GM13976 (cell line): ENCODE measurements around the gene NCOA4.

ENCODE experiments used
- DNase-seq: peaks from one replicate; pipeline ENCODE4 v3.0.0; 2012; ENCODE audit warnings: low spot score
- in situ Hi-C: fragments of 300-500 bp; cut with MboI; formaldehyde crosslinking; loops from one replicate; pipeline ENCODE4 v1.12.0; 2022; ENCODE audit warnings: low sequenced_read_pairs, mixed read lengths, inconsistent platforms; ENCODE audit not compliant: unreplicated experiment
- TF ChIP-seq, protein P1 (sequence below): IDR thresholded peaks from 2 replicates; pipeline ENCODE4 v1.5.1; 2012; ENCODE audit warnings: borderline replicate concordance, mild to moderate bottlenecking; ENCODE audit not compliant: insufficient read depth; ENCODE audit errors: extremely low read depth, missing control alignments, control extremely low read depth

The NCOA4 gene

GRCh38 chr10:46014683-46015405 lies 15.6 kb downstream of the NCOA4 start:
- no peak for DNase-seq
- TF ChIP-seq, protein P1, sequence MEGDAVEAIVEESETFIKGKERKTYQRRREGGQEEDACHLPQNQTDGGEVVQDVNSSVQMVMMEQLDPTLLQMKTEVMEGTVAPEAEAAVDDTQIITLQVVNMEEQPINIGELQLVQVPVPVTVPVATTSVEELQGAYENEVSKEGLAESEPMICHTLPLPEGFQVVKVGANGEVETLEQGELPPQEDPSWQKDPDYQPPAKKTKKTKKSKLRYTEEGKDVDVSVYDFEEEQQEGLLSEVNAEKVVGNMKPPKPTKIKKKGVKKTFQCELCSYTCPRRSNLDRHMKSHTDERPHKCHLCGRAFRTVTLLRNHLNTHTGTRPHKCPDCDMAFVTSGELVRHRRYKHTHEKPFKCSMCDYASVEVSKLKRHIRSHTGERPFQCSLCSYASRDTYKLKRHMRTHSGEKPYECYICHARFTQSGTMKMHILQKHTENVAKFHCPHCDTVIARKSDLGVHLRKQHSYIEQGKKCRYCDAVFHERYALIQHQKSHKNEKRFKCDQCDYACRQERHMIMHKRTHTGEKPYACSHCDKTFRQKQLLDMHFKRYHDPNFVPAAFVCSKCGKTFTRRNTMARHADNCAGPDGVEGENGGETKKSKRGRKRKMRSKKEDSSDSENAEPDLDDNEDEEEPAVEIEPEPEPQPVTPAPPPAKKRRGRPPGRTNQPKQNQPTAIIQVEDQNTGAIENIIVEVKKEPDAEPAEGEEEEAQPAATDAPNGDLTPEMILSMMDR: no peak
- in situ Hi-C loops: no loop called here

DNA sequence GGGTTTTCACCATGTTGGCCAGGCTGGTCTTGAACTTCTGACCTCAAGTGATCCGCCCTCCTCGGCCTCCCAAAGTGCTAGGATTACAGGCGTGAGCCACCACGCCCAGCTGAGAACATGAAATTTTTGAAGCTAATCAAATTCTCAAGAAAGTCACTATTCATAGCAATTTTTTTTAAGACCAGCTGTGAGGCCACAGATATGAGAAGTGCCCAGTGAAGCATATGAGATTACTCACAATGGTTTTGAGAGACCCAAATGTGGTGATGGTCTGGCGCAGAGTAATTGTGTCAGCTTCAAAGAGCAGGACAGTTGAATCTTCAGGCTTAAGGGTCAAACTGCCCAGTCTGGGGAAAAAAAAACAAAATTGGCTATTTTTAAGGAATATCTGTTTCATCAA lies 16.2 kb downstream of the NCOA4 start:
- in situ Hi-C loops: no loop called here
- TF ChIP-seq, protein P1: no peak
- DNase-seq: no peak

GRCh38 chr10:46012746-46013145 lies 17.7 kb downstream of the NCOA4 start:
- in situ Hi-C loops: no loop called here
- TF ChIP-seq, protein P1: no peak
- no peak for DNase-seq

DNA sequence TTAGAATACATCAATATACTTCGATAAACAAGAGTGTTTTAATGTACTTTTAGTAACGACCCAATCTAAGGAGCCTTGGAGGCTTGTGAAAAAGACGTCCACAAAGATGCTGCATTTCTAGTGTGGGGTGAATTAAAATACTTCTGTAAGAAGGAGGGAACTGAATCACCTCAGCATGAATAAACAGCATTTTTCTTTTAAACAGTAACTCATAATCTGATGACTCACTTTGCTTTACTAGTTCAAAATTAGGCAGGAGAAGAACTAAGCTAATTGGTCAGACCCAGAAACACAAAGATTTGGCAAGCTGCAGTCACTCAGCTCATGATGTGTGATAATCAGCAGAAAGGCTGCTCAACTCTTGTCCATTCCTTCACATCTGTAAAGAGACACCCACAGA lies 24.2 kb downstream of the NCOA4 start:
- in situ Hi-C loops: no loop called here
- DNase-seq: no peak
- TF ChIP-seq, protein P1: no peak

DNA sequence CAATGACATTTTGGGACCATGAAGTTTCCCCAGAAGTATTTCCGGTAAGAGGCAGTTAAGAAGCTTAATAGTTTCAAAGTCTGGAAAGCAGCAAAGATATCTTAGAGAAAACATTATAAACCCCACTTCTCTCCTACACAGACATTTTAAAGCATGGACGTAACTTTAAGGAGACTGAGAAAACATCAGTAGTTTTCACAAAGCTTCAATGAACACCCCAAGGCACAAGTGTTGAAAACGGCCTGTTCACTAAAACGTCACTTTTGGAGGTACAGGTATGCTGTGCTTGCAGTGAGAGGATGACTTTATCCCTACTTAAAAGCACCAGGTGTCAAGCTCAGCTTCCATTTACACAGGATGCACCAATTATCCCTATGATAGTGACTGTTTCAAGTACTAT lies 25.0 kb downstream of the NCOA4 start:
- no peak for DNase-seq
- in situ Hi-C loops: no loop called here
- TF ChIP-seq, protein P1: no peak

GRCh38 chr10:46004963-46005362 lies 25.5 kb downstream of the NCOA4 start:
- no peak for DNase-seq
- TF ChIP-seq, protein P1: no peak
- in situ Hi-C loops: no loop called here
